CD4-positive, alpha-beta memory T cell (primary cell): ENCODE measurements around the gene RUSC1. TPM values are rescaled to one million over a fixed set of nuclear protein-coding genes. Genes with fewer than 3 reads are reported as not detected.

Experiments
- CTCF ChIA-PET: fragments of 350-600 bp; sonication (Branson Sonifier 250); formaldehyde crosslinking; loops from one replicate; lab custom pipeline; 2021; ENCODE audit warnings: inconsistent platforms; ENCODE audit not compliant: partially characterized antibody; lab: Charles Lee
- POLR2A ChIA-PET: fragments of 350-600 bp; sonication (Branson Sonifier 250); formaldehyde crosslinking; loops from one replicate; lab custom pipeline; 2021; ENCODE audit not compliant: partially characterized antibody; lab: Charles Lee
- DNase-seq, 5 donors: peaks; one replicate each; pipeline versions ENCODE4 v3.0.0 to v3.0.0-alpha.2; 2020 to 2022; ENCODE audit warnings: mixed read lengths in 1 of 5
- H3K27ac ChIP-seq: one replicate; pipeline ENCODE4 v1.7.0; 2013; ENCODE audit warnings: low read depth, low read length
- H3K27me3 ChIP-seq: 2 replicates; pipeline ENCODE4 v1.7.0; 2013; ENCODE audit warnings: mild to moderate bottlenecking, low read length, moderate library complexity; ENCODE audit not compliant: insufficient read depth
- H3K36me3 ChIP-seq: 2 replicates; pipeline ENCODE4 v1.7.0; 2013; ENCODE audit warnings: mild to moderate bottlenecking, low read length, moderate library complexity; ENCODE audit not compliant: insufficient read depth
- H3K4me1 ChIP-seq: 2 replicates; pipeline ENCODE4 v1.7.0; 2013; ENCODE audit warnings: mild to moderate bottlenecking, low read length, moderate library complexity; ENCODE audit not compliant: insufficient read depth
- H3K4me3 ChIP-seq, 2 donors: one replicate each; pipeline ENCODE4 v1.7.0; 2013; ENCODE audit warnings: low read length in 2 of 2, mild to moderate bottlenecking in 1 of 2
- H3K9me3 ChIP-seq, 2 donors: one replicate each; pipeline ENCODE4 v1.7.0; 2013; ENCODE audit warnings: low read length in 2 of 2, control low read depth in 1 of 2; ENCODE audit not compliant: control insufficient read depth in 1 of 2
- H3K27ac Mint-ChIP-seq, 7 donors: one replicate each; pipeline ENCODE4 v1.8.0; 2020 to 2021; ENCODE audit warnings: mixed read lengths in 7 of 7, mild to moderate bottlenecking in 6 of 7, inconsistent platforms in 3 of 7, moderate library complexity in 3 of 7
- H3K27me3 Mint-ChIP-seq, 2 donors: one replicate each; pipeline ENCODE4 v1.8.0; 2020 to 2021; ENCODE audit warnings: mixed read lengths in 2 of 2
- H3K36me3 Mint-ChIP-seq, 2 donors: one replicate each; pipeline ENCODE4 v1.8.0; 2020 to 2021; ENCODE audit warnings: mixed read lengths in 2 of 2, inconsistent platforms in 1 of 2, mild to moderate bottlenecking in 1 of 2
- H3K4me1 Mint-ChIP-seq, 4 donors: one replicate each; pipeline ENCODE4 v1.8.0; 2020 to 2021; ENCODE audit warnings: mixed read lengths in 4 of 4, mild to moderate bottlenecking in 1 of 4
- H3K4me3 Mint-ChIP-seq, 8 donors: one replicate each; pipeline ENCODE4 v1.8.0; 2020 to 2021; ENCODE audit warnings: mixed read lengths in 8 of 8, mild to moderate bottlenecking in 7 of 8, moderate library complexity in 6 of 8, inconsistent platforms in 3 of 8
- H3K9me3 Mint-ChIP-seq, 8 donors: one replicate each; pipeline ENCODE4 v1.8.0; 2020 to 2021; ENCODE audit warnings: mixed read lengths in 8 of 8, mild to moderate bottlenecking in 5 of 8, inconsistent platforms in 3 of 8, moderate library complexity in 1 of 8
- intact Hi-C: fragments of 100-400 bp; cut with micrococcal nuclease; formaldehyde crosslinking; loops from one replicate; pipeline ENCODE4 v1.15.1; 2023
- polyA plus RNA-seq, 2 donors: library from polyadenylated mRNA; unstranded; fragments of 300-500 nt; fragmentation: Illumina TruSeq; gene quantifications; one replicate each; pipeline ENCODE4 v1.2.3, GENCODE V29; 2021
- total RNA-seq, 2 experiments: library from RNA; stranded (reverse); gene quantifications; one replicate each; pipeline ENCODE4 v1.2.3, GENCODE V29; 2021

RUSC1 gene
- total and polyA plus RNA-seq, 4 experiments from 2014 or later, result 6.8 to 20.1 (median 15.9) TPM

DNA sequence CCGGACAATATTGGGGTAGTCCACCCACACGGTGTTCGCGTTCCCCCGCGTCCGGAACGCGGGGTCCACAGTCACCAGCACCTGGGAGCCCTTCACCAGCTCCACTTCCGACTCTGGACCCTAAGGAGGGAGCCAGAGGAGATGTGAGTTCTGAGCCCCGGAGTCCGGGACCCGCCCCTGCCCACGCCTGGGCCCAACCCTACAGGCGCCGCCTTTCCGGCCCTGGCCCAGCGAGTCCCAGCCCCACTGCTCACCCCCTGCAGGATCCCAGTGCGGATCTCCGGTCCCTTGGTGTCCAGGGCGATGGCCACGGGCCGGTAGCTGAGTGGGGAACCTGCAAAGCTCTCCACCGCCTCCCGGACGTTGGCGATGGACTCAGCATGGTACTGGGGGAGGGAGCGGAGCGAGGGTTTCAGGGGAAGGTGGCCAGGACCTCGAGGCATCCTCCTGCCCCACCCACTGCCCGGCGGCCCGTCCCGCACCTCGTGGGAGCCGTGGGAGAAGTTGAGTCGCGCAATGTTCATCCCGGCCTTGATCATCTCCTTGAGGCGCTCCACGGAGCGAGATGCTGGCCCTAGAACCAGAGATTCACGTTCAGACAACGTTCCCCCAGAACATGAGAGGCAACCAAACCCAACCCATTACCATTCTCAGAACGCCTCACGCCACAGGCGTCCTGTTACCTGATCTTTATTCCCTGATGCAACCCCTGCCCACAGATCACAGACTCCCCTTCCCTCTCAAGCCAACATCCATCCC is 25.3 kb upstream of the RUSC1 start:
- Histone ChIP-seq H3K4me1 (peaks cover 6% of the 10 kb centered on the region), H3K27me3 (peaks cover 10% of the 10 kb centered on the region), H3K36me3 (no peaks in the 10 kb centered on the region), H3K27ac (no peak overlapping the region), H3K4me3 (no peak overlapping the region), H3K9me3 (no peaks in the 10 kb centered on the region)
- intact Hi-C loops, result no loop called here
- ChIA-PET CTCF (interaction anchor here (0.8 kb wide), 1 partner anchor 28 kb away, joined by 3 read pairs; no protein-coding TSS in a partner anchor), POLR2A (no interaction called here)
- Mint-ChIP-seq H3K36me3 (no peaks in the 10 kb centered on the region), H3K27me3 (peaks cover 21 to 32% of the 10 kb centered on the region in 2 donors), H3K4me1 (peaks cover 0 to 8% (median 4%) of the 10 kb centered on the region in 4 donors), H3K27ac (no peak overlapping the region), H3K4me3 (no peak overlapping the region), H3K9me3 (peaks cover 0 to 2% (median 0%) of the 10 kb centered on the region in 8 donors)
- no peak for DNase-seq

DNA sequence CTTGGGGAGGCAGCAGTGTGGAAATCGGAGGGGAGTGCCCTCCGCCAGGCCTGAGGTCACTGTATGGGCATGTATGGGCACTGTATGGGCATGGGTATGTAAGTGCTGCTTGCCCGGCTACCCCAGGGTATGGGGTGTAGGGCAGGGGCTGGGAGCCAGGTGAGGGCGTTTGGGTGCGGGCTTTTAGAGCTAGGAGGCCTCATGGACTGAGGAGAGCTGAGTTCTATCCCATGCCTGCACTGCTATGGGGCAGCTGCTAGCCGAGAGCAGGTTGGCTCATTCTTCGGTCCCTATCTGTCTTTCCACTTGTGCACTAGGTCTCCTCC is 24.8 kb upstream of the RUSC1 start:
- H3K27me3 ChIP-seq, result peaks cover 10% of the 10 kb centered on the region
- no peak overlapping the region for H3K4me3 ChIP-seq
- Mint-ChIP-seq H3K27me3 (peaks cover 22 to 32% of the 10 kb centered on the region in 2 donors), H3K4me1 (peaks cover 0 to 8% (median 4%) of the 10 kb centered on the region in 4 donors), H3K36me3 (no peaks in the 10 kb centered on the region), H3K4me3 (no peak overlapping the region), H3K27ac (no peak overlapping the region), H3K9me3 (peaks cover 0 to 2% (median 0%) of the 10 kb centered on the region in 8 donors)
- no peaks in the 10 kb centered on the region for H3K9me3 ChIP-seq
- no peaks in the 10 kb centered on the region for H3K36me3 ChIP-seq
- H3K4me1 ChIP-seq, result peaks cover 6% of the 10 kb centered on the region
- intact Hi-C loops, result no loop called here
- no peak for DNase-seq
- no peak overlapping the region for H3K27ac ChIP-seq
- ChIA-PET CTCF (interaction anchor here (0.8 kb wide), 1 partner anchor 28 kb away, joined by 3 read pairs; no protein-coding TSS in a partner anchor), POLR2A (no interaction called here)

DNA sequence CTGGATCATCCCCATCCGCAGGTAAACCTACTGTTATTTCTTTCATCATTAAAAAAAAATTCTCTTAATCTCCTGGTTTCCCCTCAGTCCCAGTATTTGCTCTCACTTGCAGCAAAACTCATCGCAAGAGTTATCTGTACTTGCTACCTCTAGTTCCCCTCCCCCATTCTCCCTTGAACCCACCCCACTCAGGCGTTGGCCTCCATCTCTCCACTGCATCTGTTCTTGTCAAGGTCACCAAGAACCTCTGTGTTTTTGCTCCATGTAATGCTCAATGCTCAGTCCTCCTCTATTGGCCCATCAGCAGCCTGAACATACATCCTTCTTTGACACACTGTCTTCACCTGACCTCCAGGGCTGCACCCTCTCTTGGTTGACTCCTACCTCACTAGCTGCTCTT is 24.0 kb upstream of the RUSC1 start:
- H3K4me3 Mint-ChIP-seq, result no peak overlapping the region
- H3K27ac Mint-ChIP-seq, result no peak overlapping the region
- intact Hi-C loops, result no loop called here
- CTCF ChIA-PET, result no interaction called here
- Histone ChIP-seq H3K9me3 (no peaks in the 10 kb centered on the region), H3K4me3 (no peak overlapping the region), H3K27me3 (peaks cover 10% of the 10 kb centered on the region), H3K27ac (no peak overlapping the region), H3K36me3 (no peaks in the 10 kb centered on the region), H3K4me1 (peaks cover 6% of the 10 kb centered on the region)
- POLR2A ChIA-PET, result no interaction called here
- DNase-seq, result no peak
- peaks cover 0 to 8% (median 4%) of the 10 kb centered on the region in 4 donors for H3K4me1 Mint-ChIP-seq
- no peaks in the 10 kb centered on the region for H3K36me3 Mint-ChIP-seq
- peaks cover 0 to 2% (median 0%) of the 10 kb centered on the region in 8 donors for H3K9me3 Mint-ChIP-seq
- peaks cover 22 to 33% of the 10 kb centered on the region in 2 donors for H3K27me3 Mint-ChIP-seq

DNA sequence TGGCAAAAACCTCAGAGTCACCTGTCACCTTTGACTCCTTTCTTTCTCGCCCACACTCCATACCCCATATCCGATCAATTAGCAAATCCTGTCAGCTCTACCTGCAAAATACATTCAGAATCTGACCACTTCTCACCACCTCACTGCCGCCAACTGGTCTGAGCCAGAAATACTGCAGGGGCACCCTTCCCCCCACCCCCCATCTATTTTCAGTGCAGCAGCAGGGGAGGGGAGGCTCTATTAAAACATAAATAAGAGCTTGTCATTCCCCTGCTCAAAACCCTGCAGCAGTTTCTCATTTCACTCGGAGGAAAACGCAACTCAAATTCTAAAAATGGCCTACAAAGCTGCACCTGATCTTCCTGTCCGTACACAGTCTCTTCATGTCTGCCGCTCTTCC is 23.3 kb upstream of the RUSC1 start:
- no peak for DNase-seq
- ChIA-PET POLR2A (interaction anchor here (1.0 kb wide), 1 partner anchor 10 kb away, joined by 3 read pairs; no protein-coding TSS in a partner anchor), CTCF (no interaction called here)
- no peak overlapping the region for H3K27ac ChIP-seq
- no peaks in the 10 kb centered on the region for H3K36me3 ChIP-seq
- peaks cover 0 to 8% (median 4%) of the 10 kb centered on the region in 4 donors for H3K4me1 Mint-ChIP-seq
- H3K27ac Mint-ChIP-seq, result peak overlapping the region in 1 of 7 donors; percentile 22
- H3K9me3 Mint-ChIP-seq, result peaks cover 0 to 2% (median 0%) of the 10 kb centered on the region in 8 donors
- no peak overlapping the region for H3K4me3 ChIP-seq
- H3K36me3 Mint-ChIP-seq, result no peaks in the 10 kb centered on the region
- peaks cover 6% of the 10 kb centered on the region for H3K4me1 ChIP-seq
- H3K4me3 Mint-ChIP-seq, result no peak overlapping the region
- intact Hi-C loops, result no loop called here
- peaks cover 22 to 33% of the 10 kb centered on the region in 2 donors for H3K27me3 Mint-ChIP-seq
- no peaks in the 10 kb centered on the region for H3K9me3 ChIP-seq
- H3K27me3 ChIP-seq, result peaks cover 10% of the 10 kb centered on the region

DNA sequence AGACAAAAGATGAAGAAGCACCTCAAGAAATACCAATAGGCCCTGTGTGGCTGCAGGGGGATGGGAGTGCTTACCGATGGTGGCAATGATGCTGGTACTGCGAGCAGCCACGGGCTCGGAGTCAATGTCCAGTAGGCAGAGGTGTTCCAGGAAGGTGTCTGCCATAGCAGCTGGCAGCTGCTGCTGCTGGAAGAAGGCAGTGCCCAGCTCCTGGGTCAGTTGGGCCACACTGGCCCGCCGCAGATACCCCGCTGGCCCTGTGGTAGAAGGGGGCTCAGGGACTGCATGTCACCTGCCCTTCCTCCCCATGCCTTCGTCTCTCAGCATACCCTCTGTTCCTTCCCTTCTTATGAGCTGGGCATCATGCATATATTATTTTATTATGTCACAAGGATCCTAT is 20.7 kb upstream of the RUSC1 start:
- Histone ChIP-seq H3K27me3 (peaks cover 10% of the 10 kb centered on the region), H3K36me3 (no peaks in the 10 kb centered on the region), H3K9me3 (no peaks in the 10 kb centered on the region), H3K27ac (no peak overlapping the region), H3K4me3 (no peak overlapping the region), H3K4me1 (peaks cover 3% of the 10 kb centered on the region)
- no peaks in the 10 kb centered on the region for H3K36me3 Mint-ChIP-seq
- peaks cover 0 to 4% (median 1%) of the 10 kb centered on the region in 4 donors for H3K4me1 Mint-ChIP-seq
- no peak for DNase-seq
- H3K9me3 Mint-ChIP-seq, result peaks cover 0 to 2% (median 0%) of the 10 kb centered on the region in 8 donors
- ChIA-PET POLR2A (no interaction called here), CTCF (no interaction called here)
- H3K27me3 Mint-ChIP-seq, result peaks cover 15 to 24% of the 10 kb centered on the region in 2 donors
- no peak overlapping the region for H3K4me3 Mint-ChIP-seq
- intact Hi-C loops, result no loop called here
- no peak overlapping the region for H3K27ac Mint-ChIP-seq

DNA sequence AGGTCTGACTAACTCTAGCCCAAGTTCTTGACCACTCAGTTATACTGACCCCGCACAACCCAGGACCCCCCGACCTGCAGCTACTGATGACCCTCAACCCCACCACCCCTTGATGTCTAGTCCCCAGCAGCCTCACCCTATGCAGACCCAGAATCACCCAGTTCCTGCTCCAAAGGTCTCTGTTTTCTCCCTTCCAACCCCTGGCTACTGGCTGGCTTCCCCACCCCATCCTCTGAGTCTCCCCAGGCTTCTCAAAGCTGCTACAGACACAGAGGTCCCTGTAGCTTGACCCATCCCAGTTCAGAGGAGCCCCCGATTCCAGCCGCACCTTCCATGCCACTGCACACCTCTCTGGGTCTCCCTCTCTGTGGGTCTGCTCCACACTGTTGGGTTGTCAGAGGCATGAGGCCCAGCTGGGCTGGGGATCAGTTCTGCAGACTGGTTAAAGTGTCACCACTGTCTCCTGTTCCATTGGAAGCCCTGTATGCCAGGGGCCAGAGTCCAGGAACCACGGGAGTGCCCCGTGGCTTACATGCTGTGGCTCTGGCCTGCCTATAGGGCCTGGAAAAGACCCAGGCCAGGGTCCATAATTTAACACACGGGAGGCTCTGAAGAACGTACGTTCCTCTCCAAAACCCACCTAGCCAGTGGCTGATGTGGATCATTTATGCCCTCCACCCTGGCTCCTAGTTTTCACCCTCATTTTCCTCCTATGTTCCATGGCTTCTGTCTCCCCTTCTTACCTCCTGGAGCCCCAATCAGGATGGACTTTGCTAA is 20.0 kb upstream of the RUSC1 start:
- Histone ChIP-seq H3K9me3 (no peaks in the 10 kb centered on the region), H3K36me3 (no peaks in the 10 kb centered on the region), H3K4me3 (no peak overlapping the region), H3K27me3 (peaks cover 4% of the 10 kb centered on the region), H3K4me1 (no peaks in the 10 kb centered on the region), H3K27ac (no peak overlapping the region)
- Mint-ChIP-seq H3K4me3 (peak overlapping the region in 1 of 8 donors; percentile 23), H3K27ac (peak overlapping the region in 1 of 7 donors; percentile 52), H3K27me3 (peaks cover 12 to 22% of the 10 kb centered on the region in 2 donors), H3K9me3 (peaks cover 0 to 2% (median 0%) of the 10 kb centered on the region in 8 donors), H3K4me1 (peaks cover 0 to 3% (median under 1%) of the 10 kb centered on the region in 4 donors), H3K36me3 (no peaks in the 10 kb centered on the region)
- POLR2A ChIA-PET, result no interaction called here
- no peak for DNase-seq
- intact Hi-C loops, result no loop called here
- CTCF ChIA-PET, result no interaction called here

DNA sequence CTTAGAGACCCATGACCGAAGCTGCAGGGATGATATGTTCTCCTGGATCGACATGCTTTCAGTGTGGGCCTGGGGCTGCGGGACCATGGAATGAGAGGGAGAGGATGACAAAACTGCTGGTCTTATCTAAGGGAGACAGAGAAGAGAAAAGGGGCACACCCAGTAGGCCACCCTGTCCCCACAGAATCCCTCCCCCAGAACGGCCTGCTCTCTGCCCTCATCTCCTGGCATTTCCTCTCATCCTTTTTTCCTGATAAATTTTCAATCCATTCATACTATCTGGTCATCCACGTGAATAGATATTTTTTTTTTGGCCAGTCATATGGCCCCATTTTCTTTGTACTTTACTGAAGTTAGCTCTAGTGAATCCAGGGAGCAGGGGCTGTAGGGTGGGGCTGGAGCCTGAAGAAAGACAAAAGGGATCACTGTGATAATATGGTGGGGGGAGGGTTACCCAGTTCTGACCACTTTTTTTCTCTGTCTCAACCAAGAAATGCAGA is 19.3 kb upstream of the RUSC1 start, which contains the start of gene PKLR:
Gene PKLR, minus strand, starts transcription at position 97 of the 500 bp plus-strand sequence. Its CDS starts 43 bp downstream, at position 54.
- H3K27ac Mint-ChIP-seq, result peak within 1 kb of the TSS in 1 of 7 donors; percentile 52
- H3K36me3 Mint-ChIP-seq, result no peaks in the 10 kb centered on the region
- peaks cover 12 to 16% of the 10 kb centered on the region in 2 donors for H3K27me3 Mint-ChIP-seq
- DNase-seq, result no peak
- Histone ChIP-seq H3K27me3 (no peaks in the 10 kb centered on the region), H3K4me3 (no peak within 1 kb of the TSS), H3K9me3 (no peaks in the 10 kb centered on the region), H3K4me1 (no peaks in the 10 kb centered on the region), H3K36me3 (no peaks in the 10 kb centered on the region), H3K27ac (no peak within 1 kb of the TSS)
- peak within 1 kb of the TSS in 1 of 8 donors; percentile 23 for H3K4me3 Mint-ChIP-seq
- ChIA-PET CTCF (no interaction called here), POLR2A (no interaction called here)
- intact Hi-C loops, result no loop called here
- H3K9me3 Mint-ChIP-seq, result peaks cover 0 to 2% (median 0%) of the 10 kb centered on the region in 8 donors
- H3K4me1 Mint-ChIP-seq, result peaks cover 0 to 3% (median 0%) of the 10 kb centered on the region in 4 donors
